Kidney tubule cell (primary cell): Measurements from ENCODE around the gene SYT9.

Experiments used
- DNase-seq: peaks from one replicate; pipeline ENCODE4 v3.0.0-alpha.2; 2018; ENCODE audit warnings: low spot score

Gene SYT9

DNA sequence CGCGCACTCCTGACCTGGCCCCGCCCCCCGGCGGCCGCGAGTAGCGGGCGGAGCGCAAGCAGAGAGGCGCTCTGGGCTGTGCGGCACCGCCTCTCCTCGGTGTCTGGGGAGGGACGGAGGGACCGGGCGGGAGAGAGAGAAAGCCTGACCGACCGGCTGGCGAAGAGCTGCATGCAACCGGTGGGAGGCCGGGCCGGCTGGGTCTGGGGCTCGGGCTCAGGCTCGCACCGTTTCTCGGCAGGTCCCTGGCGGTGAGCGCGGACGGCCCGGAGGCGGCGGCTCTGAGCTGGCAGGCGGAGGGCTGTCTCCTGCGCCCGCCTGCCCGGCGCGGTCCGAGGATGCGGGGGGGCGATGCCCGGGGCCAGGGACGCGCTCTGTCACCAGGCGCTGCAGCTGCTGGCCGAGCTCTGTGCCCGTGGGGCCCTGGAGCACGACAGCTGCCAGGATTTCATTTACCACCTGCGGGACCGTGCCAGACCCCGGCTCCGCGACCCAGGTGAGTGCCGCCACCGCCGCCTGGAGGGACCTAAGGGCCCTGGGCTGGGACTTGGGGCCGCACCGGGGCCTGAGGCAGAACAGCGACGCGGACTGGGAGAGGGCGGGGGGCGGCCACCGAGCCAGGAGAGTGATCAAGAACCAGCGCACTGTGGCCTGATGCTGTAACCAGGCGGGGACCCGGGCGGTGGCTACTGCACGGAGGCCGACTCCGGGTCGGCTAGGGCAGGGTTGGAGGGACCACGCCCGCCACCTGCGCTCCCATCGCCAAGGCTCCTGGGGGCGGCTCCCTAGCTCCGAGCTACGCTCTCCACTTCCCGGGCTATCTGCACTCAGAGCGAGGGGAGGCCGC lies at the start of gene SYT9:
TSS of gene SYT9 (plus strand) at position 69 of the 847 bp plus-strand sequence. CDS start at position 352, 283 bp downstream.
- peak; percentile 57 for DNase-seq

- DNase-seq: no peak
Measured at GRCh38 chr11:7202412-7202811, 49.3 kb upstream of the SYT9 start.

DNA sequence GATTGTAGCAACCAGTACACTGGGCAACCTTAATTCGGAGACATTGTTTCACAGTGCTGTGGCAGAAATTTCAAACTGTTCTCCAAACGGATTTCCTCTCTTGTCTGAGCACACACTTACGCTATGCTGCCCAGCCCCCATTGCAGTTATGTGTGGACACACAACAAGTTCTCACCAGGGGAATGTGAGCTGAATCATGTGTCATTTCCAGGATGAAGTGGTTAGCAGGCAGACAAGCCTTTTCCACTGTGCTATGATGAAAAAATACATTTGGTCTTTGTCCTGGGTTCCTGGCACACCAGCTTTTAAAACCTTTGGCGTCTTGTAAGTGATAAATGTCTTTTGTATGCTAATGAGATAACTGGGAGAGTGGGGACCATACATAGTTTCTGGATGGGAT lies 46.9 kb upstream of the SYT9 start:
- DNase-seq: peak; percentile 69

DNA sequence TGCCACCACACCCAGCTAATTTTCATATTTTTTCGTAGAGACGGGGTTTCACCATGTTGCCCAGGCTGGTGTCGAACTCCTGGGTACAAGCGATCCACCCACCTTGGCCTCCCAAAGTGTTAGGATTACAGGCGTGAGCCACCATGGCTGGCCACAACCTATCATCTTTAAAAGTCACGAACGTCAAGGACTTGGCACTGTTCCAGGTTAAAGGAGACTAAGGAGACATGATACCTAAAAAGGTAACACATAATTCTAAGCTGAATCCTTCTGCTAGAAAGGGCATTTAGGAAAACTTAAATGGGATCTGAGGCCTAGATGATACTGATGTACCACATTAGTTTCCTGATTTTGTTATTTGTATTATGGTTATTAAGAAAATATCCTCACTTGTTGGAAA lies 43.3 kb upstream of the SYT9 start:
- DNase-seq: no peak

GRCh38 chr11:7219491-7219890 lies 32.2 kb upstream of the SYT9 start:
- no peak for DNase-seq

DNA sequence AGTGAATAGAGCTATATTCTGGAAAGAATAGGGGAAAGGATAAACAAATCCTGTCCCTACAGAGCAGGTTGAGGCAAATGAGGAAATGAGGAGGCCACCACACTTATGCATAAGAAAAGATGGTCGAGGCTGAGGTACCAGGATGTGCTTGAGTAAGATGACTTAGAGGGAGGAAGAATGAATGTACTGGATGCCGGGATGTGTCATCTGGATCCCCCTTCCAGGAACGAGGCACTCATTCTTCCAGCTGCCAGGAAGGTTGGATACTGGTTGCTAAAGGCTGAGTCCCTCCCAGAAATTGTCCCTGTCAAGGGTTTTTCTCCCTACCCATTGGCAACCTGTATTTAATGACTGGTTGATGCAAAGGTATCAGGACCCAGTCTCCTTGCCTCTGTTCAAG lies 31.1 kb upstream of the SYT9 start:
- no peak for DNase-seq

DNA sequence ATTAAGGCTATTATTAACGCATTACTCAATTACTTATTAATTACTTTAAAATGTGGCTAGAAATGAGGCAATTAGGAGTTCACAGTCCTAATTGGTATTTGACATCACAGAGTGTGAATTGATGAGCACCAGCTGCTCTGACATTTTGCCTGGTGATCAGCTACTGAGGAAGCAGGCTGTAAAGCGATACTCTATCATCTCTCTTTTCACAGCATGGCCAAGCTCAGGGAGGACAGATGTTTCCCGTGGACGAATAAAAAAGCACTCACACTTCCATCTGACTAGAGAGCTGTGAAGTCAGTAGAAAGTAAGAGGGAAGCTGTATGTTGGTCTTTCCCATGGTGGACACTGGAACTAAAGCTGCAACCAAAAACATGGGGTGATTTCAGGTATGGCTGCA lies 29.1 kb upstream of the SYT9 start:
- DNase-seq: no peak

GRCh38 chr11:7239877-7240276 lies 11.8 kb upstream of the SYT9 start:
- no peak for DNase-seq

DNA sequence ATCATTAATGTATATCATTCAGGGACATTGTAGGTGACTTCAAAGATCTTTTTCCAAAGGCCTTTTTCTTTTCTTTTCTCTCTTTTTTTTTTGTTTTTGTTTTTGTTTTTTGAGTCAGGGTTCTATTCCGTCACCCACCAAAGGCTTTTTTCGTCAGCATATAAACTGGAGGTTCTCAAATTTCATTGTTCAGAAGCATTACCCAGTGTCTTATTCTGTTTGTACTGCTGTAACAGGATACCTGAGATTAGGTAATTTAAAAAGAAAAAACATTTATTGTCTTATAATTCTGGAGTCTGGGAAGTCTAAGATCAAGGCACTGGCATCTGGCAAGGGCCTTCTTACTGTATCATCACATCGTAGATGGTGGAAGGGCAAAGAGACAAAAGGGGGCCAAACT lies 6.4 kb upstream of the SYT9 start:
- DNase-seq: no peak

- DNase-seq: peak; percentile 55
Measured at GRCh38 chr11:7246179-7246578, 5.5 kb upstream of the SYT9 start.

DNA sequence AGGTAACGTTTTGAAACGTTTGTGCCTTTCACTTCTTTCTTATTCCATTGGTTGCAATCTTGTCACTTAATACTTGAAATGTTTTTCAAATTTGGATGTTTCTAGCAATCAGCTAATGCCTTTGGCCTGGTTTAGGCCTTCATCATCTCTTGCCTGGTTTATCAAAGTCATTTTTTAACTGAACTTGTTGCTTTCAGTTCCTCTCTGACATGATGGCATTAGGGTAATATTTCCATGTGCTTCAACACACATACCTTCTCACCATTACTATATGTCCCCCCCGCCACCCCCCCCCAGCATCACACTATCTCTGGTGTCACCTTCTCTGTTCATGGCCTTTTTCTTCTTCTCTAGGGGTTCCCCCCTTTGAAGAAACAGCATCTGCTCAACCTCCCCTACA lies 1.5 kb upstream of the SYT9 start:
- no peak for DNase-seq

DNA sequence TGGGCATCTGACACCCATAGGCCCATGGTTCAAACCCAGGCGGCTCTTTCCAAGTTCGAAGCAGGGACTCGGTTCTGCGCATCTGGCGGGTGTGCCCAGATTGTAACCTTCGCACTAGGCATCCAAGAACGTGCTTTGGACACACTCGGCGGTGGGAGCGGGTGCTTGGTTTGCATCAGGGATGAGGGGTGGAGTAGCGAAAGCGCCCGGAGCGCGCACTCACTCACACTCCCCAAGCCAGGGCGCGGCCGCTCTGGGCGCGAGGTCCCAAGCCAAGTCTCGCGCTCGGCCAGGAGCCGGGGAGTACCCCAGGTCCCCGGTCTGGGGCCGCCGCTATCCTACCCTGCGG lies 243 bp upstream of the SYT9 start:
- no peak for DNase-seq

GRCh38 chr11:7252683-7253213 lies 1.0 kb downstream of the SYT9 start:
- DNase-seq: no peak

DNA sequence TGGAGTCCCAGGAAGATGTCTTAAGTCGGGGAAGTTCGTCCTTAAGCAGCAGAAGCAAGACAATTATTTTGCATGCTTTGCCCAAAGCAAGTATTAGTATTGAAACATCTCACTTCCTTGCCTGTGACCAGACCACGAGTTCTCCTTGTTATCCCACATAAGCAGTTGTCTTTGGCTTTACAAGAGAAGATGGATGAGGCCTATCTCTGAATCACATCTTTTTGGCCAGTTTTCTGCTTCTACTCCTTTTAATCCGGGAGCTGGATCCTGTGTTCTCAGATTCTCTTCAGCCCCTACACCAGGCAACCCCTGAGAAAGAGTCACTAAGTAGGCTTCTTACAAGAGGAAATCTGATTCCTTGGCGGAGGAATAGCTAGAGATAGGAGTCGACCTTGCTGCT lies 2.1 kb downstream of the SYT9 start:
- DNase-seq: no peak

DNA sequence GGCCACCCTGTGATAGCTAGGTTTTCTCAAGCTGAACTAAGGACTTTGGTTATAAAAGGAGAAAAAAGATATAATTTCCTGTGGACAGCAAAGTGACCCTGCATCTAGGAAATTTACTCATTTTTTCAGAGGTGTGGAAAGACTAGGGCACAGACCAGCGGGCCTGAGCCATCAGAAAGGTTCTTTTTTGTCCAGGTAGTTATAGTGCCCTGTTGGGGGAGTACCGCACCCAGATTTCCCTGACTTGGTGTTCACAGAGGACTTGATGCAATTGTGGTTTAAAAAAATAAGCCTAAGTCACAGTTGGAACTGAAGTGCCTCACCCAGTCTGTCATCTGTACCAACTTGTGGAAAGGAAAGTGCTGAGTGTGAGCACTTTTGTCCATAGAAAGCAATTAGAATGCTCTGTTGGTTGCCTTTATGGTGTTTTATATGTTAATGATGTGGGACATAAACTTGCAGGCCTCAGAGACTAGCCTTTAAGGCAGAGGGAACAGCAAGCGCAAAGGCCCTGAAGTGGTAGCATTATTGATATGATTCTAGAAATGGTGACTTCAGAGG lies 3.1 kb downstream of the SYT9 start:
- no peak for DNase-seq

GRCh38 chr11:7256943-7257342 lies 5.2 kb downstream of the SYT9 start:
- DNase-seq: no peak

DNA sequence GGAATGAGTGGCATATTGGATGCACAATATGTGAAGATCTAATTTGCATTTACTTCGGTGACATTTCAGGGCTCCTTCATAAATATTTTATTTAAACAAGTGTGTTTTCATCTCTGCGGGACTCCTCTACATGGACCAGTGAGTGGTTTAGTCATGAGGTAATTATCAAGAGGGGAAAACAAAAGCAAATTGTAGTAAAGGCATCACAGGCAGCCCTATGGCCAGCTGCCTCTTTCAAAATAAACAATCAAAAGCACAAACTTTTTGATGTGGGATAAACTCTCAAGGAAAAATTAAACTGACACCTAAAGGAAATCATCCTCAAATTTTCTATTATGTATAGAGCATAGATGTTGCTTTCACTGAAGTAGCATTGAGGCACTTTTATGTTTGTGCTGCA lies 6.0 kb downstream of the SYT9 start:
- DNase-seq: no peak

- DNase-seq: no peak
Measured at GRCh38 chr11:7261578-7261977, 9.9 kb downstream of the SYT9 start.

- no peak for DNase-seq
Measured at GRCh38 chr11:7262672-7263071, 11.0 kb downstream of the SYT9 start.

GRCh38 chr11:7263842-7264241 lies 12.1 kb downstream of the SYT9 start:
- no peak for DNase-seq

GRCh38 chr11:7268758-7269157 lies 17.1 kb downstream of the SYT9 start:
- DNase-seq: no peak

- no peak for DNase-seq
Measured at GRCh38 chr11:7270233-7270865, 18.6 kb downstream of the SYT9 start.

- no peak for DNase-seq
Measured at GRCh38 chr11:7272373-7272772, 20.7 kb downstream of the SYT9 start.
